ENCODE results near the gene EBLN2.

The EBLN2 gene

GRCh38 chr3:73070675-73071575, 9.5 kb downstream of the EBLN2 start:
- Histone ChIP-seq H3K27me3 (no peaks in the 10 kb centered on the region), H3K9me3 (no peaks in the 10 kb centered on the region), H3K4me1 (ENCODE audit: control insufficient read depth in 1 of 2, insufficient read depth in 1 of 2, low read depth in 1 of 2, low read length in 1 of 2) (peaks cover 0 to 9% of the 10 kb centered on the region in 2 experiments), H3K36me3 (peaks cover 27% of the 10 kb centered on the region), H3K4me3 (ENCODE audit: low read depth in 1 of 2, low read length in 1 of 2) (no peak overlapping the region), H3K27ac (no peak overlapping the region)
- TF ChIP-seq CTCF (IDR thresholded peaks at IDR 0.05), result no peak

- Histone ChIP-seq H3K36me3 (peaks cover 18% of the 10 kb centered on the region), H3K4me3 (ENCODE audit: low read depth in 1 of 2, low read length in 1 of 2) (no peak overlapping the region), H3K27me3 (no peaks in the 10 kb centered on the region), H3K27ac (no peak overlapping the region), H3K4me1 (ENCODE audit: control insufficient read depth in 1 of 2, insufficient read depth in 1 of 2, low read depth in 1 of 2, low read length in 1 of 2) (peaks cover 0 to 9% of the 10 kb centered on the region in 2 experiments), H3K9me3 (no peaks in the 10 kb centered on the region)
- TF ChIP-seq CTCF (IDR thresholded peaks at IDR 0.05), result no peak
These were observed 10.5 kb downstream of the EBLN2 start for GRCh38 chr3:73071952-73072351.

GRCh38 chr3:73072634-73073033, 11.2 kb downstream of the EBLN2 start:
- Histone ChIP-seq H3K27me3 (no peaks in the 10 kb centered on the region), H3K4me3 (ENCODE audit: low read depth in 1 of 2, low read length in 1 of 2) (no peak overlapping the region), H3K9me3 (no peaks in the 10 kb centered on the region), H3K4me1 (ENCODE audit: control insufficient read depth in 1 of 2, insufficient read depth in 1 of 2, low read depth in 1 of 2, low read length in 1 of 2) (peaks cover 0 to 9% of the 10 kb centered on the region in 2 experiments), H3K27ac (no peak overlapping the region), H3K36me3 (peaks cover 11% of the 10 kb centered on the region)
- no peak for TF ChIP-seq CTCF (IDR thresholded peaks at IDR 0.05)

GRCh38 chr3:73073091-73073707, 11.7 kb downstream of the EBLN2 start:
- H3K9me3 ChIP-seq, result no peaks in the 10 kb centered on the region
- peaks cover 0 to 9% of the 10 kb centered on the region in 2 experiments for H3K4me1 ChIP-seq (ENCODE audit: control insufficient read depth in 1 of 2, insufficient read depth in 1 of 2, low read depth in 1 of 2, low read length in 1 of 2)
- H3K36me3 ChIP-seq, result peaks cover 6% of the 10 kb centered on the region
- TF ChIP-seq CTCF (IDR thresholded peaks at IDR 0.05), result no peak
- H3K4me3 ChIP-seq (ENCODE audit: low read depth in 1 of 2, low read length in 1 of 2), result no peak overlapping the region
- H3K27me3 ChIP-seq, result no peaks in the 10 kb centered on the region
- no peak overlapping the region for H3K27ac ChIP-seq

- Histone ChIP-seq H3K9me3 (no peaks in the 10 kb centered on the region), H3K4me3 (ENCODE audit: low read depth in 1 of 2, low read length in 1 of 2) (no peak overlapping the region), H3K27me3 (no peaks in the 10 kb centered on the region), H3K36me3 (no peaks in the 10 kb centered on the region), H3K27ac (no peak overlapping the region), H3K4me1 (ENCODE audit: control insufficient read depth in 1 of 2, insufficient read depth in 1 of 2, low read depth in 1 of 2, low read length in 1 of 2) (peaks cover 0 to 9% of the 10 kb centered on the region in 2 experiments)
- no peak for TF ChIP-seq CTCF (IDR thresholded peaks at IDR 0.05)
These were observed 13.3 kb downstream of the EBLN2 start for GRCh38 chr3:73074781-73075180.
